ENCODE measurements around the gene SMTNL2. TPM values are rescaled to one million over a fixed set of nuclear protein-coding genes. Genes with fewer than 3 reads are reported as not detected.
A peak's percentile ranks its signal among the peaks of the same experiment; 100 is the strongest.

The SMTNL2 gene
- total and polyA plus RNA-seq, 2 of the 4 experiments (the other 2 are of a cell fraction), result not detected

DNA sequence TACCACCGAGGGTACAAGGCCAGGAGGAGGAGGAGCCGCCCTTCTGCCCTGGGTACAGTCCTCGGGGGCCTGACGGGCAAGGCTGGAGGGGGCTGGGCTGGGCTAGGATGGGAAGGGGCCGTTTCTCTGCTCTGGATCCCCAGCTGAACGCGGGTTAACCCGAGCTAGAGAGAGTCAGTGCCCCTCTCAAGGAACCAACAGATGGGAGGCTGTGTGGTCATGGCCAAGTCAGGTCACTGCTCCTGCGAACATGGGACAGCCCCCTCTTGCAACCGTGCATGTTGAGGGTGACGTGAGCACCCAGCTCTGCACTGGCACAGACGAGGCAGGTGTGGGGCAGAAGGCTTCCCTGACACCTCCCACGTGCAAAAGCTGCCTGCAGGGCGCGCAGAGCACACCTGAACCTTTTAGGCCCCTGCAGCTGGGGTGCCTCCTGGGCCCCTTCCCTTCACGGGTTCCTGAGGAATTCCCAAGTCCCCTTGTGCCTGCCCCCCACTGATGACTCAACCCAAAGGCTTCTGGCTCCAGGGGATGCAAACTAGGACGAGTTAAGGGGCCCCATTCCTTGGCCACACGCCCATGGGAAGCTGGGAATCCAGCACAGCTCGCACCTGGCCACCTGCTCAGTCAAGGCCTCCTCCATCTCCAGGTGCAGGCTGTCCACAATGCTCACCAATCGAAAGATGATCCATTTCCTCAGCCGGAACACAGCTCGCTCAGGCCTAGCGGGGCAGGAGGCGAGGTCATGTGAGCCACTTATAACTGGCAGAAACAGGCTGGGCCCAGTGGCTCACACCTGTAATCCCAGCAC lies 35.4 kb upstream of the SMTNL2 start (continued):
- no peak for TF ChIP-seq MXI1 (IDR thresholded peaks at IDR 0.05; ENCODE audit: borderline replicate concordance, low read depth, low read length)

DNA sequence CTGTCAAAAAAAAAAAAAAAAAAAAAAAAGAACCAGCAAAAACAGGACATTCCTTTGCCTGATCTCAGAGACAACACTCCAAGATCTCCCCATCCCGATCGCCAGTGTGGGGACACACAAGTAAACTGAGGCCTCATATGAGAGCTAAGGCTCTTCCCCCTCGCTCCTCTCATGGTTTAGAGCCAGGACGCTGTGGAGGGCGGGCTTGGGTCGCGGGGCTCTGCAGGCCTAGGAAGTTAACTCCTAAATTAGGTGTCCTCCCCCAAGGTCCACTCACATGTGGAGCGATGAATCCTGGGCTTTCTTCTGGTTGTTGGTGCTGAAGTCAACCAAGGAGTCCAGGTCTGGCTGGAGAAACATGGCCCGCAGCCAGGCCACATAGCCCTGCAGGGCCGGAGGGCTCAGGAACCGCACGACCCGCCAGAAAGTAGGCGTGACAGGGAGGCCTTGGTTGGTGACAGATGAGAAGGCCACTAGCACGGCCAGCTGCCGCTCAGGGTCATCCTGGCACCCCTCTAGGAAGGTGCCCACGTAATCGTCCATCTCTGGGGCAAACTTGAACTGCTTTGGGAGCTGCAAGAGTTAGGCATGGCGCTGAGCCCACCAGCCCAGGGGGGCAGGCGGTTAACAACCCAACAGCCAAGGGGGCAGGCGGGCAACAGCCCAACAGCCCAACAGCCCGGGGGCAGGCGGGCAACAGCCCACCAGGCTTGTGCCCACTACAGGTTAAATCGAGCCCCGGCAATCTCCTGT lies 34.4 kb upstream of the SMTNL2 start:
- Histone ChIP-seq H4K8ac (ENCODE audit: low read depth in 2 of 2, low read length in 2 of 2) (no peak overlapping the region), H3K23ac (ENCODE audit: low read depth, low read length) (no peak overlapping the region), H3K36me3 (ENCODE audit: control insufficient read depth, insufficient read depth, low read length) (peaks cover 64% of the 10 kb centered on the region), H3K79me1 (ENCODE audit: low read depth in 1 of 2, low read length in 2 of 2) (peaks cover 9 to 34% of the 10 kb centered on the region in 2 experiments), H3K18ac (ENCODE audit: low read depth, low read length) (no peak overlapping the region), H3K4me1 (ENCODE audit: control insufficient read depth, insufficient read depth, low read length) (peaks cover 7% of the 10 kb centered on the region), H2AK5ac (ENCODE audit: low read depth, low read length) (no peak overlapping the region), H2BK5ac (ENCODE audit: low read depth, low read length, poor library complexity, severe bottlenecking) (no peak overlapping the region), H4K20me1 (ENCODE audit: insufficient read depth, low read length) (peaks cover 3% of the 10 kb centered on the region; the same call in 1 of the 2 replicates), H3K56ac (ENCODE audit: extremely low read depth, insufficient read depth, low read length) (no peak overlapping the region), H2AFZ (replicated peaks; ENCODE audit: low read length, poor library complexity) (no peak overlapping the region), H2BK15ac (ENCODE audit: low read depth, low read length) (no peak overlapping the region), H3K14ac (replicated peaks; ENCODE audit: low read depth, low read length) (no peak overlapping the region), H4K5ac (ENCODE audit: low read depth, low read length) (no peak overlapping the region), H3K4me3 (ENCODE audit: insufficient read depth, low read depth, low read length) (no peak overlapping the region), H3K4ac (ENCODE audit: low read depth, low read length) (no peak overlapping the region), H4K91ac (ENCODE audit: insufficient read depth, low read depth, low read length) (no peak overlapping the region), H3K9me3 (ENCODE audit: control insufficient read depth, insufficient read depth, low read length) (no peaks in the 10 kb centered on the region), H3K9ac (ENCODE audit: low read depth, low read length) (no peak overlapping the region), H2BK20ac (ENCODE audit: low read depth, low read length) (no peak overlapping the region), H3K27me3 (ENCODE audit: control insufficient read depth, insufficient read depth, low read length) (no peaks in the 10 kb centered on the region), H3K27ac (ENCODE audit: insufficient read depth, low read length) (no peak overlapping the region), H2BK120ac (ENCODE audit: low read depth, low read length) (no peak overlapping the region), H3K4me2 (ENCODE audit: low read depth, low read length) (no peak overlapping the region), H2AK9ac (replicated peaks; ENCODE audit: low read depth, low read length, poor library complexity) (peak overlapping the region; percentile 78), H3K9me1 (ENCODE audit: insufficient read depth, low read length) (peaks cover 6% of the 10 kb centered on the region; the same call in 1 of the 2 replicates)
- ATAC-seq (ENCODE audit: low read depth) (no peak), DNase-seq (no peak)
- 89% methylated on average over 16 of the region's 25 CpGs; no CpG with 5 or more reads in 1 of the 2 experiments for WGBS, 2 experiments (ENCODE audit: extremely low coverage in 2 of 2, insufficient read length in 1 of 2)
- BruUV-seq (replicated peaks), result no TSS peak
- ChIA-PET CTCF (no interaction called here), POLR2A (ENCODE audit: unreplicated experiment) (interaction anchor here (0.6 kb wide), 2 partner anchors 31 to 365 kb away, joined by 13 to 18 read pairs; no protein-coding TSS in a partner anchor)
- dilution Hi-C loops (cut with HindIII; ENCODE audit: low sequenced_read_pairs, unreplicated experiment), result no loop called here
- intact Hi-C loops (cut with micrococcal nuclease), result no loop called here
- in situ Hi-C loops (cut with MboI; ENCODE audit: low sequenced_read_pairs), result loop anchor here (10.0 kb wide), 1 partner anchor 55 kb away; the partner anchor contains the start of gene SPNS2
- TF ChIP-seq, protein P1, sequence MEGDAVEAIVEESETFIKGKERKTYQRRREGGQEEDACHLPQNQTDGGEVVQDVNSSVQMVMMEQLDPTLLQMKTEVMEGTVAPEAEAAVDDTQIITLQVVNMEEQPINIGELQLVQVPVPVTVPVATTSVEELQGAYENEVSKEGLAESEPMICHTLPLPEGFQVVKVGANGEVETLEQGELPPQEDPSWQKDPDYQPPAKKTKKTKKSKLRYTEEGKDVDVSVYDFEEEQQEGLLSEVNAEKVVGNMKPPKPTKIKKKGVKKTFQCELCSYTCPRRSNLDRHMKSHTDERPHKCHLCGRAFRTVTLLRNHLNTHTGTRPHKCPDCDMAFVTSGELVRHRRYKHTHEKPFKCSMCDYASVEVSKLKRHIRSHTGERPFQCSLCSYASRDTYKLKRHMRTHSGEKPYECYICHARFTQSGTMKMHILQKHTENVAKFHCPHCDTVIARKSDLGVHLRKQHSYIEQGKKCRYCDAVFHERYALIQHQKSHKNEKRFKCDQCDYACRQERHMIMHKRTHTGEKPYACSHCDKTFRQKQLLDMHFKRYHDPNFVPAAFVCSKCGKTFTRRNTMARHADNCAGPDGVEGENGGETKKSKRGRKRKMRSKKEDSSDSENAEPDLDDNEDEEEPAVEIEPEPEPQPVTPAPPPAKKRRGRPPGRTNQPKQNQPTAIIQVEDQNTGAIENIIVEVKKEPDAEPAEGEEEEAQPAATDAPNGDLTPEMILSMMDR (conservative IDR thresholded peaks at IDR 0.05; ENCODE audit: low read depth, low read length), result no peak
- TF ChIP-seq RCOR1 (IDR thresholded peaks at IDR 0.05; ENCODE audit: insufficient replicate concordance, low read length) (no peak), BHLHE40 (IDR thresholded peaks at IDR 0.05; ENCODE audit: low read depth, low read length) (no peak), CEBPB (IDR thresholded peaks at IDR 0.05; ENCODE audit: low read depth, low read length) (no peak), CHD1 (IDR thresholded peaks at IDR 0.05; ENCODE audit: low read depth, low read length) (no peak), NFE2L2 (IDR thresholded peaks at IDR 0.05; ENCODE audit: low read depth, low read length) (no peak), FOS (IDR thresholded peaks at IDR 0.05; ENCODE audit: low read depth, low read length) (no peak), USF2 (IDR thresholded peaks at IDR 0.05; ENCODE audit: low read depth, low read length) (no peak), SMC3 (IDR thresholded peaks at IDR 0.05; ENCODE audit: low read depth, low read length) (no peak), MAFK (IDR thresholded peaks at IDR 0.05; ENCODE audit: low read depth, low read length) (no peak), MXI1 (IDR thresholded peaks at IDR 0.05; ENCODE audit: borderline replicate concordance, low read depth, low read length) (no peak), RFX5 (IDR thresholded peaks at IDR 0.05; ENCODE audit: low read depth, low read length) (no peak)

Data from IMR-90 (cell line).